ENCODE measurements around the gene TLR10.

DNA sequence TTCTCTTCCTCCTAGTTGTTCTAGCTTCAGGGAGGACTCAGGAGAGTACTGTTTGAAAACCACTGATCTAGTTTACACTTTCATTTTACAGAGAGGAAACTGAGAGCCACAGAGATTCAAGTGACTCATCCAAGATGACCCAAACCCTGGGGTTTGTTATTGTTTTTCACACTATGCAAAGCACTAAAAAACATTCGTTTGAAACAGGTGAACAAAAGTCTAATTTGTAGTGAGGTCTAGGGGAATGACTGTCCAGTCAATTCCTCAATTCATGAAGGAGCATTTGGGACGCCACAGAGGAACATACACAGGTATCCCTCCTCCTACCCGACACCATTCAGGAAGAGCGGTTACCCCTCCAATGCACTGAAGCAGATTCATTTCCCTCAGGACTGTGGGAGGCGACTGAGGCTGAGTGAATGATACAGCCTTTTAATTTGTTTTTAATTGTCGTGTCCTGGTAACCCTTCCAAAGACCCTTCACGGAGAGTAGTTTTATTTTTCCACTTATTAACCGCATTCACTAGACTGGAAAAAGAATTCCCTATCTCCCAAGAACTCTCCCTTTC, 30.3 kb downstream of the TLR10 start:
- TF ChIP-seq POLR2A (IDR thresholded peaks at IDR 0.05) (no peak), EP300 (IDR thresholded peaks at IDR 0.05) (no peak)
- TF ChIP-seq, protein P1, sequence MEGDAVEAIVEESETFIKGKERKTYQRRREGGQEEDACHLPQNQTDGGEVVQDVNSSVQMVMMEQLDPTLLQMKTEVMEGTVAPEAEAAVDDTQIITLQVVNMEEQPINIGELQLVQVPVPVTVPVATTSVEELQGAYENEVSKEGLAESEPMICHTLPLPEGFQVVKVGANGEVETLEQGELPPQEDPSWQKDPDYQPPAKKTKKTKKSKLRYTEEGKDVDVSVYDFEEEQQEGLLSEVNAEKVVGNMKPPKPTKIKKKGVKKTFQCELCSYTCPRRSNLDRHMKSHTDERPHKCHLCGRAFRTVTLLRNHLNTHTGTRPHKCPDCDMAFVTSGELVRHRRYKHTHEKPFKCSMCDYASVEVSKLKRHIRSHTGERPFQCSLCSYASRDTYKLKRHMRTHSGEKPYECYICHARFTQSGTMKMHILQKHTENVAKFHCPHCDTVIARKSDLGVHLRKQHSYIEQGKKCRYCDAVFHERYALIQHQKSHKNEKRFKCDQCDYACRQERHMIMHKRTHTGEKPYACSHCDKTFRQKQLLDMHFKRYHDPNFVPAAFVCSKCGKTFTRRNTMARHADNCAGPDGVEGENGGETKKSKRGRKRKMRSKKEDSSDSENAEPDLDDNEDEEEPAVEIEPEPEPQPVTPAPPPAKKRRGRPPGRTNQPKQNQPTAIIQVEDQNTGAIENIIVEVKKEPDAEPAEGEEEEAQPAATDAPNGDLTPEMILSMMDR (IDR thresholded peaks at IDR 0.05), result no peak

Data from tibial nerve (tissue), 4 donors.